ENCODE measurements around the gene LOXL1.
"Not testable (repeated sequence)": the region's sequence is repeated elsewhere in the genome, so short reads cannot be mapped to it uniquely, and the experiment has no call there.

LOXL1 gene

GRCh38 chr15:73955326-73955725 is 29.1 kb downstream of the LOXL1 start:
- TF ChIP-seq, protein P1, sequence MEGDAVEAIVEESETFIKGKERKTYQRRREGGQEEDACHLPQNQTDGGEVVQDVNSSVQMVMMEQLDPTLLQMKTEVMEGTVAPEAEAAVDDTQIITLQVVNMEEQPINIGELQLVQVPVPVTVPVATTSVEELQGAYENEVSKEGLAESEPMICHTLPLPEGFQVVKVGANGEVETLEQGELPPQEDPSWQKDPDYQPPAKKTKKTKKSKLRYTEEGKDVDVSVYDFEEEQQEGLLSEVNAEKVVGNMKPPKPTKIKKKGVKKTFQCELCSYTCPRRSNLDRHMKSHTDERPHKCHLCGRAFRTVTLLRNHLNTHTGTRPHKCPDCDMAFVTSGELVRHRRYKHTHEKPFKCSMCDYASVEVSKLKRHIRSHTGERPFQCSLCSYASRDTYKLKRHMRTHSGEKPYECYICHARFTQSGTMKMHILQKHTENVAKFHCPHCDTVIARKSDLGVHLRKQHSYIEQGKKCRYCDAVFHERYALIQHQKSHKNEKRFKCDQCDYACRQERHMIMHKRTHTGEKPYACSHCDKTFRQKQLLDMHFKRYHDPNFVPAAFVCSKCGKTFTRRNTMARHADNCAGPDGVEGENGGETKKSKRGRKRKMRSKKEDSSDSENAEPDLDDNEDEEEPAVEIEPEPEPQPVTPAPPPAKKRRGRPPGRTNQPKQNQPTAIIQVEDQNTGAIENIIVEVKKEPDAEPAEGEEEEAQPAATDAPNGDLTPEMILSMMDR (conservative IDR thresholded peaks at IDR 0.05; ENCODE audit: low read depth, low read length), result no peak
- no peak for DNase-seq (ENCODE audit: low read depth)
- H3K4me3 ChIP-seq (ENCODE audit: low read length), result no peak overlapping the region

DNA sequence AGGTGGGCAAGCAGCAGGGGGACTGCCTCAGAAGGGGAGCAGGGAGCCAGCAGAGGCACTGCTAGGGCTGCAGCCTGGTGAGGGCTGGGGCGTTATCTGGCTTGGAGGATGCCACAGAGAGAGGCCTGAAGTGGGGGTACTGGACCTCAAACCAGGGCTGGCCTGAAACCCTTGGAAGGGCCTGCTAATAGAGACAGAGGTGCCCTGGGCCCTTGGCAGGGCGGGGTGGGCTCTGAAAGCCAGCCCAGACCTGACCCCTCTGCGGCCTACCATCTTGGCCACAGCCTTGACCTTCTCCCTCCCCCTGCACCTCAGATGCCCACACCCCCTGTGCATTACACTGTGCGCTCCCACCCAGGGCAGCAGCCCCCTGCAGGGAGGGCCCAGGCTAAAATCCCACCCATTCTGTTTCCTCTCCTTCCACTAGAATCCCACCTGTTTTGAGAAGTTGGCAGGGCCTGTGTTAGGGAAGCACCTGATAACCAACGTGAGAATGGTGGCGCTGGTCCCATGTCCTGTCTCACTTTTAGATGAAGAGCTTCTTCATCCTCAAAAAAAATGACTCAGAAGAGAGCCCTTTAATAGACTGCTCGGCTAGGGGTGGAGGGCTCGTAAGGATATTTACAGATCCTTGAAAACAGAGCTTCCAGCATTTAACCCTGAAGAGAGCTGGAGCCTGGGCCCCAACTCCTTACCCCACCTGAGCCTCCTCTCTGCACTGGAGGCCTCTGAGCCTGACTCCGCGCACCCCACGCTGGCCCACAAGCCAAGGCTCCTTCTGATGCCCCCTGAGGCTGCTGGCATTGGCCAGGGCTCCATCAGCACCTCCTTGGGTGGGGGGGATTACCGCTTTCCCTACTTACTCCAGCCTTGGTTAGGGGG is 29.8 kb downstream of the LOXL1 start:
- DNase-seq (ENCODE audit: low read depth), result no peak
- H3K4me3 ChIP-seq (ENCODE audit: low read length), result no peak overlapping the region
- TF ChIP-seq, protein P1 (conservative IDR thresholded peaks at IDR 0.05; ENCODE audit: low read depth, low read length), result no peak

- TF ChIP-seq, protein P1 (conservative IDR thresholded peaks at IDR 0.05; ENCODE audit: low read depth, low read length), result no peak
- no peak overlapping the region for H3K4me3 ChIP-seq (ENCODE audit: low read length)
- peak; percentile 66 for DNase-seq (ENCODE audit: low read depth)
Measured at GRCh38 chr15:73956743-73957135, 30.5 kb downstream of the LOXL1 start.

- TF ChIP-seq, protein P1 (conservative IDR thresholded peaks at IDR 0.05; ENCODE audit: low read depth, low read length), result no peak
- DNase-seq (ENCODE audit: low read depth), result no peak
- no peak overlapping the region for H3K4me3 ChIP-seq (ENCODE audit: low read length)
Measured at GRCh38 chr15:73957276-73957675, 31.0 kb downstream of the LOXL1 start.

DNA sequence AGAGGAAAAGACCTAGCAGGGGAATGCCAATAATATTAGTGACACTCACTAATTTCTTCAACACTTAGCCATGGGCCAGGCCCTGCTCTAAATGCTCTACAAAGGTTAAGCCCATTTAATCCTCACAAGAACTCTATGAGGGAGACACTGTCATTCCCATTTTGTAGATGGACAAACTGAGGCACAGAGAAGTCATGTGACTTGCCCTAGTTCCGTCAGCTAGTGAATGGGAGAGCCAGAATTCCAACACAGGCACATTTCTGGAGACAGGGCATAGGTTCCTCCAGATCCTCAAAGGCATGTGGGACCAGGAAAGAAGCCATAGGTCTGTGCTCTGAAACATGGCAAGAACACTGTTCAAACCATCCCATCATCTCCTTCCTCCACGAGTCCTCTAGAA is 31.5 kb downstream of the LOXL1 start:
- no peak overlapping the region for H3K4me3 ChIP-seq (ENCODE audit: low read length)
- no peak for DNase-seq (ENCODE audit: low read depth)
- TF ChIP-seq, protein P1 (conservative IDR thresholded peaks at IDR 0.05; ENCODE audit: low read depth, low read length), result no peak

- no peak for DNase-seq (ENCODE audit: low read depth)
- TF ChIP-seq, protein P1 (conservative IDR thresholded peaks at IDR 0.05; ENCODE audit: low read depth, low read length), result no peak
- H3K4me3 ChIP-seq (ENCODE audit: low read length), result no peak overlapping the region
Measured at GRCh38 chr15:73959012-73959581, 32.8 kb downstream of the LOXL1 start.

DNA sequence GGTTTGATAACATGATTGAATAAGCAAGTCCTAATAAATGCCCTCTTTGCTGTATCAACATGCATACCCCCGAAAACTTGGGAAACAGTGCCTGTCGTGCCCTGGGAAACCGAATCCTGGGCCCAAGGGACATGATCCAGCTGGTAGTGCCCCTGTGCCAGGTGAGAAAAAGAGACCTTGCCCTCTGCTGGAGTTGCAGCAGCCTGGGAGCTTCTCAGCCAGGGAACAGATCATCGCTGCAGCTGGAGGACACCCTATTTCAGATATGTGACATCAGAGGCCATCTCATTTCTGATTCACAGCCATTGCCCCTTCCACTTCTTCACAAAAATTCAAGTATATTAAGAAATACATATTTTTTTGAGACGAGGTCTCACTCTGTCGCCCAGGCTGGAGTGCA is 33.5 kb downstream of the LOXL1 start:
- TF ChIP-seq, protein P1 (conservative IDR thresholded peaks at IDR 0.05; ENCODE audit: low read depth, low read length), result no peak
- no peak overlapping the region for H3K4me3 ChIP-seq (ENCODE audit: low read length)
- DNase-seq (ENCODE audit: low read depth), result no peak

DNA sequence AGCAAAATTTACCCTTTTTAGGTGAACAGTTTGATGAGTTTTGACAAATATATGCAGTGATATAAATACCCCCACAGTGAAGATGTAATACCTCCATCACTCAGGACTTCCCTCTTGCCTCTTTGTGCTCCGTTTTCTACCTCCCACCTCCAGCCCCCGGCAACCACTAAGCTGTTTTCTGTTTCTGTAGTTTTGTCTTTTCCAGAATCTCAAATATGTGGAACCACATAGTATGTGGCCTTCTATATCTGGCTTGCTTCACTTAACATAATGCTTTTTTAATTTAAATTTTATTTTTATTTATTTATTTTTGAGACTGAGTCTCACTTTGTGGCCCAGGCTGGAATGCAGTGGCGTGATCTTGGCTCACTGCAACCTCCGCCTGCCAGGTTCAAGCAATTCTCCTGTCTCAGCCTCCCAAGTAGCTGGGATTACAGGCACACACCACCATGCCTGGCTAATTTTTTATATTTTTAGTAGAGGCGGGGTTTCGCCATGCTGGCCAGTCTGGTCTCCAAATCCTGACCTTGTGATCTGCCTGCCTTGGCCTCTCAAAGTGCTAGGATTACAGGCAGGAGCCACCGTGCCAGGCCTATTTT is 34.3 kb downstream of the LOXL1 start:
- H3K4me3 ChIP-seq (ENCODE audit: low read length); DNase-seq (ENCODE audit: low read depth): not testable (repeated sequence)

Data from retinal pigment epithelial cell (primary cell).